IMR-90 (cell line): ENCODE results near the gene KCNE4. TPM values are rescaled to one million over a fixed set of nuclear protein-coding genes. Genes with fewer than 3 reads are reported as not detected.

Experiments
- ATAC-seq: fragments of 200-7000 bp; cut with Tn5 transposase; 2 replicates; pipeline ENCODE4 v1.9.1; 2020; ENCODE audit warnings: low read depth, mild to moderate bottlenecking, moderate library complexity
- BruUV-seq: library from RNA; stranded (reverse); fragments of 400-500 nt; replicated peaks from 2 replicates; lab custom pipeline; 2021; lab: Mats Ljungman, UMichigan
- CTCF ChIA-PET: fragments of 300-600 bp; formaldehyde crosslinking; extraction: SDS; loops from one replicate; lab custom pipeline; 2021; ENCODE audit warnings: antibody characterized with exemption; lab: Yijun Ruan, JAX
- POLR2A ChIA-PET: fragments of 300-600 bp; sonication (Branson Sonifier 250); formaldehyde crosslinking; loops from one replicate; lab custom pipeline; 2022; ENCODE audit warnings: antibody characterized with exemption; ENCODE audit not compliant: unreplicated experiment; lab: Charles Lee
- DNase-seq: peaks from one replicate; pipeline ENCODE4 v3.0.0; 2013
- H2AFZ ChIP-seq: replicated peaks from 2 replicates; pipeline ENCODE3; 2013; ENCODE audit warnings: low read length, mild to moderate bottlenecking; ENCODE audit not compliant: poor library complexity
- H2AK5ac ChIP-seq: 2 replicates; pipeline ENCODE4 v1.6.1; 2013; ENCODE audit warnings: low read depth, low read length, inconsistent platforms
- H2AK9ac ChIP-seq: replicated peaks from 2 replicates; pipeline ENCODE3; 2013; ENCODE audit warnings: mild to moderate bottlenecking, low read depth, low read length, moderate library complexity; ENCODE audit not compliant: poor library complexity
- H2BK120ac ChIP-seq: 2 replicates; pipeline ENCODE4 v1.6.1; 2013; ENCODE audit warnings: low read depth, low read length, inconsistent platforms
- H2BK15ac ChIP-seq: 3 replicates; pipeline ENCODE4 v1.6.1; 2013; ENCODE audit warnings: low read depth, low read length, inconsistent platforms
- H2BK20ac ChIP-seq: 2 replicates; pipeline ENCODE4 v1.6.1; 2013; ENCODE audit warnings: low read depth, mild to moderate bottlenecking, inconsistent platforms, low read length, moderate library complexity
- H2BK5ac ChIP-seq: 2 replicates; pipeline ENCODE4 v1.6.1; 2013; ENCODE audit warnings: mild to moderate bottlenecking, low read depth, low read length, inconsistent platforms; ENCODE audit not compliant: poor library complexity, severe bottlenecking
- H3K14ac ChIP-seq: replicated peaks from 2 replicates; pipeline ENCODE4 v1.6.1; 2013; ENCODE audit warnings: low read depth, low read length, inconsistent platforms
- H3K18ac ChIP-seq: 2 replicates; pipeline ENCODE4 v1.6.1; 2013; ENCODE audit warnings: low read depth, low read length, control low read depth
- H3K23ac ChIP-seq: 2 replicates; pipeline ENCODE4 v1.6.1; 2013; ENCODE audit warnings: low read depth, low read length, inconsistent platforms
- H3K27ac ChIP-seq: 2 replicates; pipeline ENCODE4 v1.5.1; 2013; ENCODE audit warnings: mild to moderate bottlenecking, control low read depth, low read length; ENCODE audit not compliant: insufficient read depth
- H3K27me3 ChIP-seq: 2 replicates; pipeline ENCODE4 v1.6.1; 2013; ENCODE audit warnings: low read length; ENCODE audit not compliant: control insufficient read depth, insufficient read depth
- H3K36me3 ChIP-seq: 2 replicates; pipeline ENCODE4 v1.6.1; 2013; ENCODE audit warnings: low read length, mixed read lengths; ENCODE audit not compliant: control insufficient read depth, insufficient read depth
- H3K4ac ChIP-seq: 2 replicates; pipeline ENCODE4 v1.6.1; 2013; ENCODE audit warnings: low read depth, low read length, inconsistent platforms
- H3K4me1 ChIP-seq: 2 replicates; pipeline ENCODE4 v1.6.1; 2013; ENCODE audit warnings: low read length, mixed read lengths; ENCODE audit not compliant: control insufficient read depth, insufficient read depth
- H3K4me2 ChIP-seq: 2 replicates; pipeline ENCODE4 v1.6.1; 2013; ENCODE audit warnings: low read depth, mild to moderate bottlenecking, control low read depth, low read length, moderate library complexity
- H3K4me3 ChIP-seq: 2 replicates; pipeline ENCODE4 v1.5.1; 2013; ENCODE audit warnings: low read depth, mild to moderate bottlenecking, control low read depth, low read length, moderate library complexity; ENCODE audit not compliant: insufficient read depth
- H3K56ac ChIP-seq: 2 replicates; pipeline ENCODE4 v1.6.1; 2013; ENCODE audit warnings: low read length, inconsistent platforms; ENCODE audit not compliant: insufficient read depth; ENCODE audit errors: extremely low read depth
- H3K79me1 ChIP-seq, 2 experiments: 2 replicates each; pipeline ENCODE4 v1.6.1; 2013; ENCODE audit warnings: low read length in 2 of 2, inconsistent platforms in 1 of 2, low read depth in 1 of 2
- H3K9ac ChIP-seq: 2 replicates; pipeline ENCODE4 v1.6.1; 2013; ENCODE audit warnings: low read depth, low read length, control low read depth
- H3K9me1 ChIP-seq: 2 replicates; pipeline ENCODE4 v1.6.1; 2013; ENCODE audit warnings: low read length, inconsistent platforms; ENCODE audit not compliant: insufficient read depth
- H3K9me3 ChIP-seq: 2 replicates; pipeline ENCODE4 v1.6.1; 2013; ENCODE audit warnings: low read length; ENCODE audit not compliant: control insufficient read depth, insufficient read depth
- H4K20me1 ChIP-seq: 2 replicates; pipeline ENCODE4 v1.6.1; 2013; ENCODE audit warnings: low read length, inconsistent platforms; ENCODE audit not compliant: insufficient read depth
- H4K5ac ChIP-seq: 2 replicates; pipeline ENCODE4 v1.6.1; 2013; ENCODE audit warnings: mild to moderate bottlenecking, low read depth, low read length, control low read depth
- H4K8ac ChIP-seq, 2 experiments: 2 replicates each; pipeline ENCODE4 v1.6.1; 2013; ENCODE audit warnings: low read depth in 2 of 2, low read length in 2 of 2, control low read depth in 1 of 2, inconsistent platforms in 1 of 2
- H4K91ac ChIP-seq: 2 replicates; pipeline ENCODE4 v1.6.1; 2013; ENCODE audit warnings: low read depth, low read length, inconsistent platforms; ENCODE audit not compliant: insufficient read depth
- BHLHE40 ChIP-seq: fragments of 150-350 bp; IDR thresholded peaks from 2 replicates; pipeline ENCODE4 v1.6.1; 2016; ENCODE audit warnings: mild to moderate bottlenecking, low read depth, low read length
- CEBPB ChIP-seq: IDR thresholded peaks from 2 replicates; pipeline ENCODE4 v1.6.1; 2012; ENCODE audit warnings: low read depth, low read length, improper control_type of control experiment
- CHD1 ChIP-seq: IDR thresholded peaks from 2 replicates; pipeline ENCODE4 v1.6.1; 2012; ENCODE audit warnings: low read depth, low read length, improper control_type of control experiment
- CTCF ChIP-seq: conservative IDR thresholded peaks from 2 replicates; pipeline ENCODE4 v1.5.1; 2012; ENCODE audit warnings: mild to moderate bottlenecking, low read depth, low read length, improper control_type of control experiment
- FOS ChIP-seq: fragments of 150-350 bp; IDR thresholded peaks from 2 replicates; pipeline ENCODE4 v1.6.1; 2016; ENCODE audit warnings: low read depth, low read length
- MAFK ChIP-seq: IDR thresholded peaks from 2 replicates; pipeline ENCODE4 v1.6.1; 2012; ENCODE audit warnings: low read depth, low read length, improper control_type of control experiment
- MAZ ChIP-seq: IDR thresholded peaks from 2 replicates; pipeline ENCODE4 v1.6.1; 2012; ENCODE audit warnings: low read depth, mild to moderate bottlenecking, low read length, improper control_type of control experiment, moderate library complexity, borderline replicate concordance
- MXI1 ChIP-seq: IDR thresholded peaks from 2 replicates; pipeline ENCODE4 v1.6.1; 2012; ENCODE audit warnings: low read depth, mild to moderate bottlenecking, low read length, moderate library complexity, borderline replicate concordance
- NFE2L2 ChIP-seq: fragments of 150-350 bp; IDR thresholded peaks from 2 replicates; pipeline ENCODE4 v1.6.1; 2016; ENCODE audit warnings: low read depth, mild to moderate bottlenecking, low read length
- POLR2A ChIP-seq: IDR thresholded peaks from 2 replicates; pipeline ENCODE4 v1.6.1; 2012; ENCODE audit warnings: mild to moderate bottlenecking, low read depth, low read length
- RAD21 ChIP-seq: IDR thresholded peaks from 2 replicates; pipeline ENCODE4 v1.6.1; 2012; ENCODE audit warnings: low read length, improper control_type of control experiment
- RCOR1 ChIP-seq: IDR thresholded peaks from 2 replicates; pipeline ENCODE4 v1.6.1; 2012; ENCODE audit warnings: mild to moderate bottlenecking, low read length, improper control_type of control experiment; ENCODE audit not compliant: insufficient replicate concordance
- RFX5 ChIP-seq: IDR thresholded peaks from 2 replicates; pipeline ENCODE4 v1.8.0; 2012; ENCODE audit warnings: low read depth, mild to moderate bottlenecking, low read length, moderate library complexity
- SMC3 ChIP-seq: fragments of 150-350 bp; IDR thresholded peaks from 2 replicates; pipeline ENCODE4 v1.6.1; 2016; ENCODE audit warnings: low read depth, mild to moderate bottlenecking, antibody characterized with exemption, low read length, moderate library complexity
- USF2 ChIP-seq: fragments of 150-350 bp; IDR thresholded peaks from 2 replicates; pipeline ENCODE4 v1.6.1; 2017; ENCODE audit warnings: mild to moderate bottlenecking, antibody characterized with exemption, low read length, low read depth
- WGBS, 2 experiments: methylation state at CpG; one replicate each; pipeline versions ENCODE4 v1.1.5 to v1.1.7; 2013; ENCODE audit warnings: missing lambda C conversion rate in 2 of 2; ENCODE audit not compliant: insufficient read length in 1 of 2; ENCODE audit errors: extremely low coverage in 2 of 2; 5-methylcytosine and 5-hydroxymethylcytosine counted together
- dilution Hi-C: fragments of 300-500 bp; cut with HindIII; formaldehyde crosslinking; loops from one replicate; pipeline ENCODE4 v1.14.3; 2018; ENCODE audit warnings: low sequenced_read_pairs; ENCODE audit not compliant: unreplicated experiment
- in situ Hi-C: fragments of 300-500 bp; cut with MboI; formaldehyde crosslinking; loops from 3 replicates; pipeline ENCODE4 v1.14.3; 2019; ENCODE audit warnings: low sequenced_read_pairs, inconsistent platforms, mixed read lengths
- intact Hi-C: fragments of 100-400 bp; cut with micrococcal nuclease; formaldehyde crosslinking; loops from 2 replicates; pipeline ENCODE4 v1.10.0; 2022
- polyA plus RNA-seq, 3 experiments: library from polyadenylated mRNA; depleted of rRNA; stranded (reverse); fragments of >200 nt; gene quantifications; 2 replicates each; pipeline ENCODE4 v1.2.3, GENCODE V29; 2012; ENCODE audit warnings: low replicate concordance in 1 of 3
- total RNA-seq: library from RNA; depleted of rRNA; stranded (reverse); fragments of >200 nt; gene quantifications from 2 replicates; pipeline ENCODE4 v1.2.3, GENCODE V29; 2012
- TF ChIP-seq, protein P1 (sequence below): fragments of 150-350 bp; IDR thresholded peaks from 2 replicates; pipeline ENCODE4 v1.6.1; 2016; ENCODE audit warnings: low read depth, mild to moderate bottlenecking, low read length, moderate library complexity, borderline replicate concordance

Gene KCNE4
- total and polyA plus RNA-seq, 2 of the 4 experiments (the other 2 are of a cell fraction) = 6.6 to 6.8 TPM

DNA sequence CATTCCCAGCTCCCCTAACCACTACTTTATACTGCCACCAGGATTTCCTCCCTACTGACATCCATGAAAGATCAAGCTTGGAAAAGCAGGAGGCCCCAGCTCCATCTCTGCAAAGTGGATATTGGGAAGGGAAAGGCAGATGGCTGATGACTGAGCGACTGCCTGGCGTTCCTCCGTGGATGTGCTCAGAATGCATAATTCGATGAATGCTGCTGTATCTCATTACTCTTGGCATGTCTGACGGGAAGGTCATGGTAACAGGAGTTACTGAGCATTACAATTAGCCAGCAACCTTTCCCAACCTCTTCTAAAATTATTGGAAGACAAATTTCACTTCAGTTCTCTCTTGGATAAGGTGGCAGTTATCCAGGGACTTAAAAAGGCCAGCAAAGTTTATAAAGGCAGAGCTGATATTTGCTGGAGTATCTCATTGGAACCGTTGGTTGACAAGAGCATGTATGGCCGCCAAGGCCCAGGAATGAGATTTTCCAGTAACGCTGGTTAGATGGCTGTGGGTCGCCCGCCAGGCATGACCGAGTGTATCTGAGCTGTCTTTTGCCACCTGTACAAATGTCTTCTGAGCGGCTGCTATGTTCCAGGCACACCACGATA, 34.5 kb downstream of the KCNE4 start:
- no peaks in the 10 kb centered on the region for H3K4me1 ChIP-seq
- H4K20me1 ChIP-seq = no peaks in the 10 kb centered on the region
- H2AFZ ChIP-seq = no peak overlapping the region
- H2BK20ac ChIP-seq = no peak overlapping the region
- CTCF ChIA-PET = no interaction called here
- DNase-seq = no peak
- H4K8ac ChIP-seq = no peak overlapping the region
- H4K5ac ChIP-seq = no peak overlapping the region
- H4K91ac ChIP-seq = no peak overlapping the region
- H3K4me3 ChIP-seq = no peak overlapping the region
- TF ChIP-seq BHLHE40 (no peak), SMC3 (no peak), MAZ (no peak), MAFK (no peak), RAD21 (no peak), FOS (no peak), RCOR1 (no peak), CHD1 (no peak), CEBPB (no peak), USF2 (no peak), NFE2L2 (no peak), POLR2A (no peak), RFX5 (no peak), MXI1 (no peak), CTCF (no peak)
- TF ChIP-seq, protein P1, sequence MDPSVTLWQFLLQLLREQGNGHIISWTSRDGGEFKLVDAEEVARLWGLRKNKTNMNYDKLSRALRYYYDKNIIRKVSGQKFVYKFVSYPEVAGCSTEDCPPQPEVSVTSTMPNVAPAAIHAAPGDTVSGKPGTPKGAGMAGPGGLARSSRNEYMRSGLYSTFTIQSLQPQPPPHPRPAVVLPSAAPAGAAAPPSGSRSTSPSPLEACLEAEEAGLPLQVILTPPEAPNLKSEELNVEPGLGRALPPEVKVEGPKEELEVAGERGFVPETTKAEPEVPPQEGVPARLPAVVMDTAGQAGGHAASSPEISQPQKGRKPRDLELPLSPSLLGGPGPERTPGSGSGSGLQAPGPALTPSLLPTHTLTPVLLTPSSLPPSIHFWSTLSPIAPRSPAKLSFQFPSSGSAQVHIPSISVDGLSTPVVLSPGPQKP = no peak
- no peak overlapping the region for H2AK5ac ChIP-seq
- intact Hi-C loops = no loop called here
- 91% methylated on average over 5 of the region's 13 CpGs; no CpG with 5 or more reads in 1 of the 2 experiments for WGBS, 2 experiments
- no peak overlapping the region for H2BK5ac ChIP-seq
- no peaks in the 10 kb centered on the region for H3K27me3 ChIP-seq
- H3K23ac ChIP-seq = no peak overlapping the region
- H2BK120ac ChIP-seq = no peak overlapping the region
- H3K14ac ChIP-seq = no peak overlapping the region
- no TSS peak for BruUV-seq
- no peaks in the 10 kb centered on the region for H3K9me3 ChIP-seq
- no peaks in the 10 kb centered on the region for H3K36me3 ChIP-seq
- no peaks in the 10 kb centered on the region for H3K79me1 ChIP-seq
- H3K18ac ChIP-seq = no peak overlapping the region
- dilution Hi-C loops = no loop called here
- no peak overlapping the region for H3K27ac ChIP-seq
- no peak overlapping the region for H2AK9ac ChIP-seq
- POLR2A ChIA-PET = interaction anchor here (0.6 kb wide), 1 partner anchor 509 kb away, joined by 3 read pairs; no protein-coding TSS in a partner anchor
- no peak overlapping the region for H2BK15ac ChIP-seq
- H3K4ac ChIP-seq = no peak overlapping the region
- in situ Hi-C loops = no loop called here
- no peak for ATAC-seq
- no peak overlapping the region for H3K56ac ChIP-seq
- H3K9me1 ChIP-seq = no peaks in the 10 kb centered on the region
- no peak overlapping the region for H3K4me2 ChIP-seq
- H3K9ac ChIP-seq = no peak overlapping the region
